GM12891 (cell line): Measurements from ENCODE around the gene KIF16B.

Source experiments
- POLR2A ChIP-seq: IDR thresholded peaks from 2 replicates; pipeline ENCODE4 v1.6.1; 2011; ENCODE audit warnings: low read depth, low read length, control low read depth
- POLR2AphosphoS5 ChIP-seq: IDR thresholded peaks from 2 replicates; pipeline ENCODE4 v1.6.1; 2011; ENCODE audit warnings: low read depth, low read length, control low read depth
- TAF1 ChIP-seq: IDR thresholded peaks from 2 replicates; pipeline ENCODE4 v1.6.1; 2011; ENCODE audit warnings: low read depth, low read length, control low read depth

GRCh38 chr20:16501301-16501700, 71.9 kb downstream of the KIF16B start:
- TF ChIP-seq POLR2A = no peak
- TF ChIP-seq TAF1 = no peak
- no peak for TF ChIP-seq POLR2AphosphoS5
